Limb (tissue), 2 donors: Measurements from ENCODE around the gene METTL5.
A peak's percentile ranks its signal among the peaks of the same experiment; 100 is the strongest.
"Not testable (repeated sequence)": the region's sequence is repeated elsewhere in the genome, so short reads cannot be mapped to it uniquely, and the experiment has no call there.

ENCODE experiments used
- DNase-seq, 2 donors: peaks; one replicate each; pipeline ENCODE4 v3.0.0-alpha.2; 2016; ENCODE audit errors: extremely low spot score in 2 of 2

Gene METTL5

GRCh38 chr2:169834401-169834800, 9.7 kb upstream of the METTL5 start:
- DNase-seq = no peak

DNA sequence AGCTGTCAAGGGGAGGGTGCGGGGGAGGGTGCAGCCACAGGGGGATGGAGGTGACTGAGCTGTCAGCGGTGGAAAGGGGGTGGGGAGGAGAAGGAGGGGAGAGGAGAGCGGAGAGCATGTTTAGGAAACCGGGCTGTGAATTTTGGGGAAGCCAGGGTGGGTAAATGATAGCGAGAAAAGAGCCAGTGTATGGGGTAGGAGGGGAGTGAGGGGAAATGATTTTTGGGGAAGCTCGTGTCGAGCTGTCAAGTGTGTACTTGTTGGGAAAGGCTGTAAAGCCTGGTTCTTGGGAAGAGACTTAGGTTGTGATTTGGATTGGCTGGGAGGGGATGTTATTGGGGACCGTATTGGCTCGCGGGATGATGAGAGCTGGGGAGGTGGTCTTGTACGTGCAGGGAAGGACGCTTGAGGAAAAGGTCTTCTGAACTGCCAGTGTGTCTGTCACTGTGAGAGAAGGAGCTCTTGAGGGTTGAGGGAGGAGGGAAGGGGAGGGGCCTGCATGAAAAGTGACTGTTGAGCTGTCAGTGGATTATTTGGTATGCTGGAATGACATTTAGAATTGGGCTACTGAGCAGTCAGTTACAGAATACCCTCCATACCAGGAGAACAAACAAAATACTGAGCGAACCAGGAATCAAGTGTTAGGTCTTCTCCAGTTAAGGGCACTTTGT, 3.6 kb upstream of the METTL5 start:
- DNase-seq = peak; percentile 30 to 51

DNA sequence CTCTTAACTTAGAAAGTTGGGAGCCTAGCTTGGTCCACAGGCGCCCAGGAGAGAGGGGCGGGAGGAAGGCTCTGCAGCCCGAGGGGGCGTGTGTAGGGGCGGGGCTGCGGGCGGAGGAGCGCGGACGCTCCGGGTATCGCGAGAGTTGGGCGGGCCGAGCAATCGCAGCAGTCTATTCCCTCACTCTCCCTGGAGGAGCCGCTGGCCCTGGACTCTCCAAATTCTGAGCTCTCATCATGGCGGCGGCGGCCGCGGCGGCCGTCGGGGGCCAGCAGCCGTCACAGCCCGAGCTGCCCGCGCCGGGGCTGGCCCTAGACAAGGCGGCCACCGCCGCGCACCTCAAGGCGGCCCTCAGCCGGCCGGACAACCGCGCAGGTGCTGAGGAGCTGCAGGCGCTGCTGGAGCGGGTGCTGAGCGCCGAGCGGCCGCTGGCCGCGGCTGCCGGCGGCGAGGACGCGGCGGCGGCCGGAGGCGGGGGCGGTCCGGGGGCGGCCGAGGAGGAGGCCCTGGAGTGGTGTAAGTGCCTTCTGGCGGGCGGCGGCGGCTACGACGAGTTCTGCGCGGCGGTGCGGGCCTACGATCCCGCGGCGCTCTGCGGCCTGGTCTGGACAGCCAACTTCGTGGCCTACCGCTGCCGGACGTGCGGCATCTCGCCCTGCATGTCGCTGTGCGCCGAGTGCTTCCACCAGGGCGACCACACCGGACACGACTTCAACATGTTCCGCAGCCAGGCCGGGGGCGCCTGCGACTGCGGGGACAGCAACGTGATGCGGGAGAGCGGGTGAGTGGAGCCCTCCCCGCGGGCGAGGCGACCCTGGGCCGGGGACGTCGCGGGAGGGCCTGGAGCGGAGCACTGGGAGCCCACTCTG, 2.8 kb upstream of the METTL5 start, which contains the start of gene UBR3:
Gene UBR3 (plus strand): TSS at position 183 of the 869 bp plus-strand sequence. CDS start 54 bp downstream, at position 237.
- DNase-seq = peak; percentile 96

DNA sequence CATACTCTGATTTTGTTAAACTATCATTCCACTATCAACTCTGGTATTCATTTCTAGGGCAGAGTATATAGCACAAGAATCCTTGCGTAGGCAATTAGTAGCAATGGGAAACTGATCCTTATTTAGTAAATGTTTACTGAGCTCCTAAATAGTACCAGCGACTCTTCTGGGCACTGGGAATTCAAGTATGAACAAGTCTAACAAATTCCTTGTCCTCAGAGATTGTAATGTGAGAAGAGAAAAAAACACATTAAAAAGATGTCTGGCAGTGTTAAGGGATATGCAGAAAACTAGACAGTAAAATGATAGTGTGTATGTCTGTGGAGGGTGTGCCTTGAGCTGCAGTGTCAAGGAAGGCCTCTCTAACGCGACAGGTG, 721 bp downstream of the METTL5 start:
- no peak for DNase-seq

GRCh38 chr2:169822785-169823392, 1.8 kb downstream of the METTL5 start:
- no peak for DNase-seq

DNA sequence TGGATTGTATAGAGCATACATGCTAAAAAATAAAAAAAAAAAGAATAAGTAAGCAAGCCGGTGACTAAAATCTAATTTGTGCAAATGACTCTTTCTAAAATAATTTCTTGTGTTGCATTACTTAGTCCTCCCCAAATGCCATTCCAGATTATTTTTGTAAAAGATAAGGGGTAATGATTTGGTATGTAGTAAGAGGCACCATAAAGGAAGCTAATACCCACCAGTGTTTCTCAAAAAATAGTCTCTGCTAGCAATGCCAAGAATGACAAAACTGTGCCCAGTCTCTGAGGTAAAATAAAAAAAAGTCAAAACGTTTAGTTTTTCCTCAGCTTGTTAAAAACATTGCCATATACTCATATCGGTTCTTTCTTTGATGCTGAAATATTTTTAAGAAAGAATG, 2.7 kb downstream of the METTL5 start:
- DNase-seq = no peak

GRCh38 chr2:169820101-169820500, 4.6 kb downstream of the METTL5 start:
- not testable (repeated sequence) for DNase-seq

DNA sequence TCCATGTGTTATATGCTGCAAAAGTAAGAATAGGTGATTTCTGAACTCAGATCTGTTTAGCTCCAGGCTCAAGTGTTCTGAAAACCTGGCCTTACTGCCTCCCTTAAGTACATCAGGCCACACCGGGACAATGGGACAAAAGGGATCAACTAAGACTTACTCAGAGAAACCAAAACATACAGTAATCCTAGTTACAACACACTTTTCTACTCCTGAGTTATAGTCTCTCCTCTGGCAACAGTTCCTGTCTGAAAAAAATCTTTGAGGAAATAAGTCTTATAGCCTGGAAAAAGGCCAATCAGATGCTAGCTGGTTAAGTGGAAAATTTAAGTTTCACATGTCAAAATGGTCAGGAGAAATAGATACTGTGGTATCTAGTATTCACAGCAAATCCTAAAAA, 5.6 kb downstream of the METTL5 start:
- DNase-seq = no peak

- DNase-seq = no peak
These were observed 6.5 kb downstream of the METTL5 start for GRCh38 chr2:169818241-169818640.

GRCh38 chr2:169817369-169817768, 7.3 kb downstream of the METTL5 start:
- DNase-seq = not testable (repeated sequence)

- DNase-seq = not testable (repeated sequence)
These were observed 7.7 kb downstream of the METTL5 start for GRCh38 chr2:169816961-169817360.

DNA sequence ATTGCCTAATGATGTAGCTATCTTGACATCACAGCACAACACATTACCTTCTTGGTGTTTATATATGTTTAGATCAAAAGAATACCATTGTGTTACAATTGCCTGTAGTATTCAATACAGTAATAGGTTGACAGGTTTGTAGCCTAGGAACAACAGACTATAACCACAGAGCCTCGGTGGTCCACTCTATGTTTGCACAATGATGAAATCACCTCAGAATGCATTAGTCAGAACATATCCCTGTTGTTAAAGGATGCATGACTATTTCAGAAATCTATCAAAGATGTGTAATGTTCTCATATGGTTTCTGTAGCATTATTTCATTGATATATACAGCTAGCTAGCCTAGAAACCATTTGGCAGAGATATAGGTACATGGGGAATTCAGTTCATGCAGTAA, 8.9 kb downstream of the METTL5 start:
- no peak for DNase-seq

- no peak for DNase-seq
These were observed 16.5 kb downstream of the METTL5 start for GRCh38 chr2:169808221-169808620.

DNA sequence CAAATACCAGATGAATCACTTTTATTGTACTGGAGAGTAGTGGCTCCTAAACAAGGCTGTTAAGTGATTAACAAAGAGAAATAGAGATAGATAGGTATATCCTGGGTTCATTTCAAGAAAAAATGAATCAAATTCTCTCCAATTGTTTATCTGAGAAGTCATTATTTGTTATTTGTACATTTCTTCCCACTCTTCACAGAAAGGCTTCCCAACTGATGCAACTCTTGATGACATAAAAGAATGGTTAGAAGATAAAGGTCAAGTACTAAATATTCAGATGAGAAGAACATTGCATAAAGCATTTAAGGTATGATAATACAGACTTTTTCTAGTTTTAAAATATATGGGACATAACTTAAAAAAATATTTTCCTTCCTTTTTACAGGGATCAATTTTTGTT, 18.1 kb downstream of the METTL5 start:
- DNase-seq = no peak

DNA sequence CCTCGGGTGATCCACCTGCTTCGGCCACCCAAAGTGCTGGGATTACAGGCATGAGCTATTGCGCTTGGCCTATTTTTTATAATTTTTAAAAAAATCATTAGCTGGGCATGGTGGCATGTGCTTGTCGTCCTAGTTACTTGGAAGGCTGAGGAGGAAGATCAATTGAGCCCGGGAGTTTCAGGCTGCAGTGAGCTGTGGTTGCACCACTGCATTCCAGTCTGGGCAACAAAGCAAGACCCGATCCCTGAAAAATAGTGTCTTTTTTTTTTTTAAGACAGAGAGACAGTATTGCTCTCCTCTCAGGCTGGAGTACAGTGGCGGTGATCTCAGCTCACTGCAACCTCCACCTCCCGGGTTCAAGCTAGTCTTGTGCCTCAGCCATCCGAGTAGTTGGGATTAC, 21.2 kb downstream of the METTL5 start:
- no peak for DNase-seq

- DNase-seq = peak; percentile 94
These were observed 25.8 kb downstream of the METTL5 start, which contains the start of gene SSB for GRCh38 chr2:169798718-169799592. SSB (plus strand) TSS chr2:169798871; CDS start chr2:169800961, 2,090 bp downstream.

GRCh38 chr2:169798397-169798717, 26.3 kb downstream of the METTL5 start:
- no peak for DNase-seq

DNA sequence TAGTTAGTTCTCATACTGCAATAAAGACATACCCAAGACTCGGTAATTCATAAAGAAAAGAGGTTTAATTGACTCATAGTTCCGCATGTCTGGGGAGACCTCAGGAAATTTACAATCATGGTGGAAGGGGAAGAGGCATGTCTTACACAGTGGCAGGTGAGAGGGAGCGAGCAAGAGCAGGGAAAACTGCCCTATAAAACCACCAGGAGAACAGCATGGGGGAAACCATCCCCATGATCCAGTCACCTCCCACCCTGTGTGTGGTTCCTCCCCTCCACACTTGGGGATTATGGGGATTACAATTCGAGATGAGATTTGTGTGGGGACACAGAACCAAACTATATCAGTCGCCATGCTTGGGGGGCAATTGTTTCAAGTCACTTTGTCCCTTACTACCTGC, 27.1 kb downstream of the METTL5 start:
- DNase-seq = no peak

DNA sequence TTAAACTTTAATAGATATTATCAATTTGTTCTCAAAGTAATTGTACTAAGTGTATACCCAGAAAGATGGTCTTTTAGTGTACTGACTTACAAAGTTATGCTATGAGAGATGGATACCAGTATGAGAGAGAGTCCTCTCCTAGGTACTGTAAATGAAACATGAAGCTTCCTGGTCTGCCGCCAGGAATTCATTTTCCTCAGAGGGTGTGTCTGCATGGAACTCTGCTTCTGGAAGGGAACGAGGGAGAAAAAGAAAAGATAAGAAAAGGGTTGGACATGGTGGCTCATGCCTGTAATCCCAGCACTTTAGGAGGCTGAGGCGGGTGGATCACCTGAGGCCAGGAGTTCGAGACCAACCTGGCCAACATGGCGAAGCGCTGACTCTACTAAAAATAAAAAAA, 28.3 kb downstream of the METTL5 start:
- no peak for DNase-seq

GRCh38 chr2:169795181-169795580, 29.5 kb downstream of the METTL5 start:
- DNase-seq = no peak

- DNase-seq = no peak
These were observed 34.1 kb downstream of the METTL5 start for GRCh38 chr2:169790581-169790980.
